ENCODE measurements around the gene NEO1.

GRCh38 chr15:73334086-73334485 lies 281.8 kb downstream of the NEO1 start:
- TF ChIP-seq CTCF (IDR thresholded peaks at IDR 0.05), result no peak
- no peak for TF ChIP-seq POLR2A (IDR thresholded peaks at IDR 0.05)
